IPS-15b (cell line): ENCODE data around the gene FPR2.
"Not testable (repeated sequence)": the region's sequence is repeated elsewhere in the genome, so short reads cannot be mapped to it uniquely, and the experiment has no call there.

Experiments used
- H3K27me3 ChIP-seq: one replicate; pipeline ENCODE4 v1.6.1; 2013; ENCODE audit warnings: low read length; ENCODE audit not compliant: control insufficient read depth, insufficient read depth
- H3K36me3 ChIP-seq: one replicate; pipeline ENCODE4 v1.6.1; 2013; ENCODE audit warnings: low read length; ENCODE audit not compliant: control insufficient read depth, insufficient read depth
- H3K4me1 ChIP-seq: one replicate; pipeline ENCODE4 v1.6.1; 2013; ENCODE audit warnings: mild to moderate bottlenecking, low read length; ENCODE audit not compliant: control insufficient read depth, insufficient read depth
- H3K4me3 ChIP-seq: one replicate; pipeline ENCODE4 v1.5.1; 2013; ENCODE audit warnings: low read depth, low read length
- H3K9ac ChIP-seq: one replicate; pipeline ENCODE4 v1.6.1; 2013; ENCODE audit warnings: low read depth, mild to moderate bottlenecking, low read length
- H3K9me3 ChIP-seq: one replicate; pipeline ENCODE4 v1.6.1; 2013; ENCODE audit warnings: mild to moderate bottlenecking, low read length; ENCODE audit not compliant: control insufficient read depth, insufficient read depth

FPR2 gene

GRCh38 chr19:51802775-51803174, 41.8 kb downstream of the FPR2 start:
- Histone ChIP-seq H3K4me1 (peaks cover 8% of the 10 kb centered on the region), H3K27me3 (no peaks in the 10 kb centered on the region), H3K9ac (no peak overlapping the region), H3K36me3 (no peaks in the 10 kb centered on the region), H3K4me3 (no peak overlapping the region), H3K9me3 (no peaks in the 10 kb centered on the region)

- Histone ChIP-seq H3K36me3 (no peaks in the 10 kb centered on the region), H3K4me1 (peaks cover 10% of the 10 kb centered on the region), H3K4me3 (no peak overlapping the region), H3K27me3 (no peaks in the 10 kb centered on the region), H3K9me3 (no peaks in the 10 kb centered on the region), H3K9ac (no peak overlapping the region)
These were observed 42.5 kb downstream of the FPR2 start for GRCh38 chr19:51803519-51803918.

GRCh38 chr19:51803967-51804366, 43.0 kb downstream of the FPR2 start:
- Histone ChIP-seq H3K36me3 (no peaks in the 10 kb centered on the region), H3K4me1 (peaks cover 10% of the 10 kb centered on the region), H3K4me3 (no peak overlapping the region), H3K27me3 (no peaks in the 10 kb centered on the region), H3K9ac (no peak overlapping the region), H3K9me3 (no peaks in the 10 kb centered on the region)

- not testable (repeated sequence) for H3K9me3 ChIP-seq, H3K4me1 ChIP-seq, H3K27me3 ChIP-seq, H3K4me3 ChIP-seq, H3K36me3 ChIP-seq, H3K9ac ChIP-seq
These were observed 43.8 kb downstream of the FPR2 start for GRCh38 chr19:51804789-51805188.

- H3K9ac ChIP-seq, H3K27me3 ChIP-seq, H3K4me1 ChIP-seq, H3K36me3 ChIP-seq, H3K9me3 ChIP-seq, H3K4me3 ChIP-seq: not testable (repeated sequence)
These were observed 44.4 kb downstream of the FPR2 start for GRCh38 chr19:51805396-51805795.

GRCh38 chr19:51806571-51806970, 45.6 kb downstream of the FPR2 start:
- H3K4me3 ChIP-seq, H3K4me1 ChIP-seq, H3K9me3 ChIP-seq, H3K27me3 ChIP-seq, H3K36me3 ChIP-seq, H3K9ac ChIP-seq: not testable (repeated sequence)

GRCh38 chr19:51807111-51807701, 46.2 kb downstream of the FPR2 start:
- Histone ChIP-seq H3K27me3 (no peaks in the 10 kb centered on the region), H3K36me3 (no peaks in the 10 kb centered on the region), H3K9ac (no peak overlapping the region), H3K4me3 (no peak overlapping the region), H3K9me3 (no peaks in the 10 kb centered on the region), H3K4me1 (peaks cover 10% of the 10 kb centered on the region)

GRCh38 chr19:51807925-51808324, 46.9 kb downstream of the FPR2 start:
- Histone ChIP-seq H3K4me1 (peaks cover 10% of the 10 kb centered on the region), H3K9ac (no peak overlapping the region), H3K4me3 (no peak overlapping the region), H3K36me3 (no peaks in the 10 kb centered on the region), H3K27me3 (no peaks in the 10 kb centered on the region), H3K9me3 (no peaks in the 10 kb centered on the region)

- Histone ChIP-seq H3K4me1 (peaks cover 10% of the 10 kb centered on the region), H3K9ac (no peak overlapping the region), H3K9me3 (no peaks in the 10 kb centered on the region), H3K27me3 (no peaks in the 10 kb centered on the region), H3K36me3 (no peaks in the 10 kb centered on the region), H3K4me3 (no peak overlapping the region)
These were observed 47.5 kb downstream of the FPR2 start for GRCh38 chr19:51808333-51808986.

GRCh38 chr19:51809787-51810186, 48.8 kb downstream of the FPR2 start:
- no peaks in the 10 kb centered on the region for H3K36me3 ChIP-seq
- H3K9me3 ChIP-seq: no peaks in the 10 kb centered on the region
- no peak overlapping the region for H3K4me3 ChIP-seq
- no peak overlapping the region for H3K9ac ChIP-seq
- H3K4me1 ChIP-seq: peaks cover 10% of the 10 kb centered on the region
- no peaks in the 10 kb centered on the region for H3K27me3 ChIP-seq

GRCh38 chr19:51810223-51810622, 49.2 kb downstream of the FPR2 start:
- no peak overlapping the region for H3K4me3 ChIP-seq
- H3K27me3 ChIP-seq: no peaks in the 10 kb centered on the region
- no peaks in the 10 kb centered on the region for H3K36me3 ChIP-seq
- H3K9me3 ChIP-seq: no peaks in the 10 kb centered on the region
- peaks cover 10% of the 10 kb centered on the region for H3K4me1 ChIP-seq
- no peak overlapping the region for H3K9ac ChIP-seq

GRCh38 chr19:51811344-51811743, 50.4 kb downstream of the FPR2 start:
- Histone ChIP-seq H3K4me1 (peaks cover 9% of the 10 kb centered on the region), H3K27me3 (no peaks in the 10 kb centered on the region), H3K36me3 (no peaks in the 10 kb centered on the region), H3K4me3 (no peak overlapping the region), H3K9me3 (no peaks in the 10 kb centered on the region), H3K9ac (no peak overlapping the region)
